T47D (cell line): ENCODE results near the gene IGFLR1.

ENCODE experiments used
- DNase-seq, 2 experiments: peaks; one replicate each; pipeline versions ENCODE4 v3.0.0 to v3.0.0-alpha.2; 2011 to 2012; ENCODE audit warnings: low read depth in 1 of 2, low spot score in 1 of 2
- JUND ChIP-seq: IDR thresholded peaks from 2 replicates; pipeline ENCODE4 v1.6.1; 2012; ENCODE audit warnings: low read depth
- in situ Hi-C: cut with HindIII; loops from 2 replicates; pipeline ENCODE4 v1.10.0; 2016; ENCODE audit warnings: low sequenced_read_pairs, low pct_unique_long_range_greater_than_20kb

IGFLR1 gene

GRCh38 chr19:35748106-35749020 is 6.1 kb upstream of the IGFLR1 start, which contains the start of gene LIN37:
Gene LIN37 (plus strand): TSS chr19:35748576. CDS start chr19:35748725, 149 bp downstream.
- TF ChIP-seq JUND, result no peak
- in situ Hi-C loops, result no loop called here
- peak; percentile 47 to 99 for DNase-seq

DNA sequence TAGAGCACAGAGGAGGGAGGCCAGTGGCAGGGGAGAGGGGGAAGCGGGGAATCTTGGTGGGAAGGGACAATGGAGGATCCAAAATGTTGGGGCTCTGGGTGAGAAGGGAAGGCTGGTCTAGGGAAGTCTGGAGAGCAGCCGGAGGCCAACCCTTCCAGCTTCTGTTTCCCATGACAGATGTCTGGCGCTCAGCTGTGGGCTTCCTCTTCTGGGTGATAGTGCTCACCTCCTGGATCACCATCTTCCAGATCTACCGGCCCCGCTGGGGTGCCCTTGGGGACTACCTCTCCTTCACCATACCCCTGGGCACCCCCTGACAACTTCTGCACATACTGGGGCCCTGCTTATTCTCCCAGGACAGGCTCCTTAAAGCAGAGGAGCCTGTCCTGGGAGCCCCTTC is 4.3 kb upstream of the IGFLR1 start:
- in situ Hi-C loops, result no loop called here
- no peak for DNase-seq
- no peak for TF ChIP-seq JUND

DNA sequence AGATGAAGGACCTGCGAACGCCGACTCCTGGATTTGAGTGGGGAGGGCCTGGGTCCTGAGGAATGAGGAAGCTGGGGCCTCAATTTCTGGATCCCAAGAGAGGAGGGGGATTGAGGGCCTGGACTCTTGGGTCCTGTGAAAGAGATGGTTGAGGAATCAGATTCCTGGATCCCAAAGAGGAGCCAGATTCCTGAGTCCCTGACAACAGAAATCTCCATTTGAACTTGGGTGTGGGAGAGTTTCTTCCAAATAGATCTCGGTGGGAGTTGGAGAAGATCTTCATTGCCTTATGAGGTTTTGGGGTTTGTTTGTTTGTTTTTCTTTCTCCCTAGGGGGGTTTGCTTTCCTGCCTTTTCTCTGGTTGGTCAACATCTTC is 3.8 kb upstream of the IGFLR1 start:
- in situ Hi-C loops, result no loop called here
- no peak for TF ChIP-seq JUND
- DNase-seq, result no peak

- no peak for TF ChIP-seq JUND
- peak; percentile 61 to 99 for DNase-seq
- in situ Hi-C loops, result no loop called here
Observed at GRCh38 chr19:35745328-35746086, 3.3 kb upstream of the IGFLR1 start, which contains the start of the genes PSENEN and U2AF1L4. Gene PSENEN (plus strand): TSS chr19:35745651. CDS start chr19:35745931, 280 bp downstream. Gene U2AF1L4 (minus strand): TSS chr19:35745418. CDS start chr19:35745391, 27 bp downstream.

DNA sequence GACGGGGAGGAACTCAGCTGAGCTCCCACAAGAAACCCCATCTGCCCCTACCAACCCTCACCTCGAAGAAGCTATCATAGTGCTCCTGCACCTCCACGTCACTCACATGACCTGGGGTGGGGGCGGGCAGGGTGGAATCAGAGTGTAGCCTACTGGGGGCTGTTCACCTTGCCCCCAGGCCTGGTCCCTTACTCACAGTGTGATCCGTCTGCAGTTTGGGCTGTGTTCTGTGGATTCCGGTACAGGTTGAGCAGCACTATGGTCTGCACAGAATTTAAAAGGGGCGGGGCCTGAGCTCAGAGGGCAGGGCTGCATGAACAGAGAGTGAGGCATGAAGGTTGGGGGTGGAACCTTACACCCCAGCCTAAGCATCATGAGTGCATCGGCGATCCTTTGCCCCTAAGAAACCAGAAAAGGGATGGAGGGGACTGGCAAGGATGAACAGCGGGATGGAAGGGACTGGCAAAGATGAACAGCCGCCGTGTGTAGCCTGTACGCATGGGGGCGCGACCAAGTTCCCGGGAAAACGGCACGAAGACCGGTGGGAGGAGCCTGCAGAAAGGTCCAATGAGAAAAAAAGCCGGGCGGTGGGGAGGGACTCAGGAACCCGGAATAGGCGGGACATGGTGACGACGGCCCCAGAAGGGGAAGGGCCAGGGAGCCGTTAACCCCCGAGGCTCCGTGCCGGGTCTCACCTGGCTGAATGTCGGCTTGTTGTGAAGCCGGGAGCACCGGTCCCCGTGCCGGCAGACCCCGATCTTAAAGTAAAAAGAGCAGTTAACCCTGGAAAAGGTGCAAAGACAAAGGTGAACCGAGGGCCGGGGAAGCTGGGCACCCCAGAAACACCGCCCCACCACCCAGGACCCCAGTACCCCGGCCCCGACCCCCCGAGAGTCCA is 2.4 kb upstream of the IGFLR1 start:
- in situ Hi-C loops, result no loop called here
- TF ChIP-seq JUND, result no peak

DNA sequence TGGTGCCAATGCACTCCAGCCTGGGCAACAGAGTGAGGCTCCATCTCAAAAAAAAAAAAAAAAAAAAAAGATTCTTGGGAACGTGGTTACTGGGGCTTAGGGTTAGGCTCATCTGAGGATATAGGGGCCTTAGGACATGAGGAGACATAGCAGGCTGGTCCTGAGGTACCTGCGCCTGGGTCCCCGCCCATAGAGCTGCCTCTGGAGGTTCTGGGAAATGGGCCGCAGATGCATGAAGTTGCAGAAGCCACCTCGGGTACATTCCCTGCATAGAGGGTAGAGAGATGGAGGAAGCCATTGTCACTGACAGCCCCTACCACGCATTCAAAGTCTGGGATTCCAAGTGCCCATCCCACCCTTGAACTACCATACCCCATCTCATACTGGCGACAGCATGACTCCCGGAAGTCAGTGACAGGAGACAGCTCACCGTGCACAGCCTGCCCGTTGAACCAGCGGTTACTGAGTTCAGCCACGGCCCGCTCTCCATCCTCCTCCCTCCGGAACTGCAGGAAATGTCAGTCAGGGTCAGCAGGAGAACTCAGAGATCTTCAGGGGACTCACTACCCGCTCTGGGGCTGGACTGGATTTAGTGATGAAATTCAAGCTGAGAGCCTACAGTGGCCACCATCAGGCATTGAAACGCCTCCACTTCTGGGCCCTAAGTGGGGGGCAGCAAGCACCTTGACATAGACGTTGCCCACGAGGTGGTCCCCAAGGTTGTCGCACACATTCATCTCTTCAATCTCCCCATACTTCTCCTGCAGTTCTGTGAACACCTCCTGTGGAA is 1.6 kb upstream of the IGFLR1 start:
- TF ChIP-seq JUND, result no peak
- in situ Hi-C loops, result no loop called here
- no peak for DNase-seq

More for the DNA sequence above, 2.4 kb upstream of the IGFLR1 start:
- peak; percentile 37 to 96 for DNase-seq

DNA sequence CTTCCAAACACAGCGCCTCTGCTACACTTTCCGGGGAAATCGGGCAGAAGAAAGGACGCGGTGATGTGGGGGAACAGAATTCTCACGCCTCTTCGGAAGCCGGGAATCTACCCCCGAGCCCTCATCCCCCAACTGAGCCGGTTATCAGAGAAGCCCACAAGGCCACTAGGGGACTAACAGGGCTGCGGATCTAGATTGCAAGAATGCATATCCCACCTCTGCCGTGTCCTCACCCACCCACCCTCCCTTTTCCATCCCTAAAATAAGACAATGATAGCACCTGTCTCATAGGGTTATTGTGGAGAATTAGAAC is 1.1 kb downstream of the IGFLR1 start:
- no peak for DNase-seq
- no peak for TF ChIP-seq JUND
- in situ Hi-C loops, result no loop called here

DNA sequence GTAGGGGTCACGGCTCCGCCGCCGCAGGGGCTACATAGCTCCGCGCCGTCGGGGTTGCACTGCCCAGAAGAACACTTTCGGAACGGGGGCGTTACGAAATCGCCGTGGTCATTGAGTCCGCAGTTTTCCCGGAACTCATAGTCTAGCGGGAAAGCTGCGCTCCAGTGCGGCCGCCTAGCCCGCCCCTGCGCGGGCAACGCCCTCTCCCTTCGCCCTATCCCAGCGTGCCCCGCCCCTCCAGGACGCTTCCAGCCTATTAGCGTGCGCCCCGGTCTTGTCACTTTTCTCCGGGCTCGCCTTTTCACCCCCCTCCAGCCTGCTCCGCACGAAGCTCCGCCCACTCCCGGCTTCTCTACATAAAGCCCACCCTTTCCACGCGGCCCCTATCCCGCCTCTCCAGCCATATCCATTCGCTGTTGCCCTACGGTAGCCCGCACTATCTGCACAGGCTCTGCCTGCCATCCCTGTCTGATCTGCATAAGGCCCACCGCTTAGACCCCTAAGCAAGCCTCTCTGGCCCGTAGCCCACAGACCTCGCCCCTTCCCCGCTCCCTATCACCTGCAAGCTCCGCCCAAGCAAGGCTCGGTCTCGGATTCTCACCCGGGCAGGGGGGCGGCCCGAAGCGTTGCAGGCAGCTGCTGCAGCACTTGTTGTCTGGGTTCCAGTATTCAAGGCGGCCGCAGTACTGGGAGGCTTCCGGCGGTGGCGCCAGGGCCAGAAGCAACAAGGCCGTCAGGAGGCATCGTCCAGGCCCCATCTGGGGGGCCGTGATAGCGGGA is 1.6 kb downstream of the IGFLR1 start:
- in situ Hi-C loops, result no loop called here
- DNase-seq, result peak; percentile 95
- TF ChIP-seq JUND, result no peak

- no peak for TF ChIP-seq JUND
- no peak for DNase-seq
- in situ Hi-C loops, result no loop called here
Observed at GRCh38 chr19:35740108-35740422, 2.2 kb downstream of the IGFLR1 start.

DNA sequence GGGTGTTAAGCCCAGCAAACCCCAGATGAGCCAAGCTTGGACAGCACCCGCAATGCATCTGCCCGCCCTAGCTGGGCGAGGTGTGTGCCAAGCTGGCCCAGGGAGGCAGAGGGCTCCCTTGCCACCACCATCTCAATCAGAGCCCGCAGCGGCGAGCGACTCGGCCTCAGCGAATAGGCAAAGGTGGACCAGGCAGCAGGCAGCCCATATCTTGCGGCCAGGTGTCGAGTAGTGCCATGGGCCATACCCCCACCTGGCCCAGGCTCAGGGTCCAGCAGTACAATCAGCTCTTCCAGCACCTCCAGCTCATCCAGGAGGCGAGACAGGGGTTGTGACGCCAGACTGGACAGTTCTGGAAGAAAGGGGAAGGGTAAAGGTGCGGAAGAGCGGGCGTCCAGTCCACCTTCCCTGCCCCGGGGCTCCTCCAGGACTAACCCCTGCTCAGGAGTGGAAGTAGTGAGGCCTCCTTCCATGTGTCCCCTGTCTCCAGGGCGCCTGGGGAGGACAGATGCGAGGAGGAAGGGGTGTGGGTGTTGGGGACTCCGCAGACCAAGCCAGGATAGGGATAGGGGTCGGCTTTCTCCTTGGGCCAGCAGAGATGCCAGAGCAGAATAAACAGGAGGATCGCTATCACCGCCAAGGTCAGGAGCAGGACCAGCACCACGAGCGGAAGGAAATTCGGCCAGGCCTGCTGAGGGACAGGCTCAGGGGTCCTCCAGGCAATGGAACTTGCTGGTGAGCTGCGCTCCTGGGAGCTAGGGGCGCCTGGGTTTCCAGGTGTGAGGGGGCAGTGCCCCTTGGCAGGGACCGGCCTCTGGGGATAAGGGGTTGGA is 2.8 kb downstream of the IGFLR1 start:
- in situ Hi-C loops, result no loop called here
- no peak for TF ChIP-seq JUND
- DNase-seq, result no peak

DNA sequence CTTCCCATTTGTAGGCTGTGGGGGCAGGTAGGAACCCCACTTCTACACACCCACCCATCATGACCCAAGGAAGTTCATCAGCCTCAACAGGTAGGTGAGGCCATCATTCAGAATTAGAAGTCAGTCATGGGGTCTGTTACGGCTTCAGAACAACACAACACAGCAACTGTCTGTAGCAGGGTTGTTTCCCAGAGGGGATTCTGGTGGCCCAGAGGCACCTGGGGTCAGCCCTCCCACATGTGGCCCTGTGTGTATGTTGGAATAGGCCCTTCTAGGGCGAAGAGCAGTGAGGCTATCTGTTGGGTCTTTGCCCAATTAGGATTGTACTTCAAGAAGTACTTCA is 3.4 kb downstream of the IGFLR1 start:
- in situ Hi-C loops, result no loop called here
- no peak for DNase-seq
- TF ChIP-seq JUND, result no peak
